ENCODE data around the gene PITPNM3. TPM values are rescaled to one million over a fixed set of nuclear protein-coding genes. Genes with fewer than 3 reads are reported as not detected.

The PITPNM3 gene
- total and polyA plus RNA-seq, 2 donors (not counting 1 experiment from before 2014, with no cell fraction given) = 0.99 to 1.1 TPM

DNA sequence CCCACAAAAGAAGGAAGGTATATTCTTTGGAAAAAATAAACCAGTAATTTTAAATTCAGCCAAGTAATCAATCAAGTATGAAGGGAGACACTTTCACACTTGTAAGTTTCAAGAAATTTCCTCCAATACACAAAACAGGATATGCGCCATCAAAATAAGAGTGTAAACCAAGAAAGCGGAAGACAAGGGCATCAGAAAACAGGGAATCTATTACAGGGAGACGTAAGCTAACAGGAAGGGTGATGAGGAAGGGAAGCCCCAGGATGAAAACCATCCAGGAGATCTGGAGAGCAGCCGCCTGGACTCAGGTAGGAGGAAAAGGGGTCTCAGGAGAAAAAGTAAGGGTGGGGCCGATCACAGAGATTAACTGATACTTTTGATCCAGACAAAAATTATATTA is 31.8 kb upstream of the PITPNM3 start:
- Histone ChIP-seq H3K79me2 (ENCODE audit: control insufficient read depth, insufficient read depth, low read length) (no peaks in the 10 kb centered on the region), H3K4me3 (replicated peaks in 1 of 4; ENCODE audit: control extremely low read depth in 1 of 4, insufficient read depth in 1 of 4, low read depth in 3 of 4, low read length in 4 of 4) (no peak overlapping the region), H3K27ac (ENCODE audit: insufficient read depth, low read length) (no peak overlapping the region), H3K27me3 (ENCODE audit: control insufficient read depth, insufficient read depth, low read length) (no peaks in the 10 kb centered on the region), H3K9me3 (ENCODE audit: control insufficient read depth, insufficient read depth, low read depth, low read length) (no peaks in the 10 kb centered on the region), H3K4me1 (ENCODE audit: control insufficient read depth, extremely low read depth, insufficient read depth, low read length) (peaks cover 10% of the 10 kb centered on the region), H3K36me3 (ENCODE audit: control insufficient read depth, insufficient read depth, low read length) (peaks cover 6% of the 10 kb centered on the region), H3K9ac (ENCODE audit: insufficient read depth, low read length) (no peak overlapping the region), H3K4me2 (ENCODE audit: extremely low read depth, insufficient read depth, low read length) (no peak overlapping the region), H2AFZ (ENCODE audit: low read length) (no peak overlapping the region), H4K20me1 (ENCODE audit: control insufficient read depth, extremely low read depth, insufficient read depth, low read length) (no peaks in the 10 kb centered on the region)
- DNase-seq (ENCODE audit: low read depth in 2 of 2) = no peak
- no peak for TF ChIP-seq EZH2 (IDR thresholded peaks at IDR 0.05; ENCODE audit: low read length, missing control alignments)
- TF ChIP-seq, protein P1, sequence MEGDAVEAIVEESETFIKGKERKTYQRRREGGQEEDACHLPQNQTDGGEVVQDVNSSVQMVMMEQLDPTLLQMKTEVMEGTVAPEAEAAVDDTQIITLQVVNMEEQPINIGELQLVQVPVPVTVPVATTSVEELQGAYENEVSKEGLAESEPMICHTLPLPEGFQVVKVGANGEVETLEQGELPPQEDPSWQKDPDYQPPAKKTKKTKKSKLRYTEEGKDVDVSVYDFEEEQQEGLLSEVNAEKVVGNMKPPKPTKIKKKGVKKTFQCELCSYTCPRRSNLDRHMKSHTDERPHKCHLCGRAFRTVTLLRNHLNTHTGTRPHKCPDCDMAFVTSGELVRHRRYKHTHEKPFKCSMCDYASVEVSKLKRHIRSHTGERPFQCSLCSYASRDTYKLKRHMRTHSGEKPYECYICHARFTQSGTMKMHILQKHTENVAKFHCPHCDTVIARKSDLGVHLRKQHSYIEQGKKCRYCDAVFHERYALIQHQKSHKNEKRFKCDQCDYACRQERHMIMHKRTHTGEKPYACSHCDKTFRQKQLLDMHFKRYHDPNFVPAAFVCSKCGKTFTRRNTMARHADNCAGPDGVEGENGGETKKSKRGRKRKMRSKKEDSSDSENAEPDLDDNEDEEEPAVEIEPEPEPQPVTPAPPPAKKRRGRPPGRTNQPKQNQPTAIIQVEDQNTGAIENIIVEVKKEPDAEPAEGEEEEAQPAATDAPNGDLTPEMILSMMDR (conservative IDR thresholded peaks at IDR 0.05 in 1 of 2, IDR thresholded peaks at IDR 0.05 in 1 of 2; ENCODE audit: low read depth in 1 of 2, low read length in 2 of 2) = no peak

DNA sequence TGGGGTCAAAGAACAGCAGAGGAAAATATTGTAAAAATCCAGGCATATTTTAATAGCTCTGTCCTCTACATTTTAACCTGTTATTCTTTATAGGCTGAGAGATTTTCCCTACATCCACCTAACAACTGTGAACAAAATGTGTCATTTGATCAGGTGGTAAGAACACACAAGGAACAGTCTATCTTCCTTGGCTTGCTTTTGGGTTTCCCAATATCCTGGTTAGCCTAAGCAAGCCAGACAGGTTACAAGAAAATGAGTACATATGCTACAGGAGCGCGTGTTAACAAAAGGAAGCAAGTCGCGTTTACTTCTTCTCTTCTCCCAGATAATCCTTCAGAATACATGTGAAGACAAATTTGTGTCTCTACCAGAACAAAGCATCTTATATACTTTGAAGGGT is 31.0 kb upstream of the PITPNM3 start:
- H3K9me3 ChIP-seq (ENCODE audit: control insufficient read depth, insufficient read depth, low read depth, low read length) = no peaks in the 10 kb centered on the region
- no peak overlapping the region for H2AFZ ChIP-seq (ENCODE audit: low read length)
- H4K20me1 ChIP-seq (ENCODE audit: control insufficient read depth, extremely low read depth, insufficient read depth, low read length) = no peaks in the 10 kb centered on the region
- H3K27me3 ChIP-seq (ENCODE audit: control insufficient read depth, insufficient read depth, low read length) = no peaks in the 10 kb centered on the region
- H3K36me3 ChIP-seq (ENCODE audit: control insufficient read depth, insufficient read depth, low read length) = peaks cover 6% of the 10 kb centered on the region
- no peak overlapping the region for H3K4me2 ChIP-seq (ENCODE audit: extremely low read depth, insufficient read depth, low read length)
- DNase-seq (ENCODE audit: low read depth in 2 of 2) = no peak
- TF ChIP-seq EZH2 (IDR thresholded peaks at IDR 0.05; ENCODE audit: low read length, missing control alignments) = no peak
- TF ChIP-seq, protein P1 (conservative IDR thresholded peaks at IDR 0.05 in 1 of 2, IDR thresholded peaks at IDR 0.05 in 1 of 2; ENCODE audit: low read depth in 1 of 2, low read length in 2 of 2) = no peak
- no peak overlapping the region for H3K4me3 ChIP-seq (replicated peaks in 1 of 4; ENCODE audit: control extremely low read depth in 1 of 4, insufficient read depth in 1 of 4, low read depth in 3 of 4, low read length in 4 of 4)
- H3K27ac ChIP-seq (ENCODE audit: insufficient read depth, low read length) = no peak overlapping the region
- H3K79me2 ChIP-seq (ENCODE audit: control insufficient read depth, insufficient read depth, low read length) = no peaks in the 10 kb centered on the region
- H3K4me1 ChIP-seq (ENCODE audit: control insufficient read depth, extremely low read depth, insufficient read depth, low read length) = peaks cover 10% of the 10 kb centered on the region
- H3K9ac ChIP-seq (ENCODE audit: insufficient read depth, low read length) = no peak overlapping the region

DNA sequence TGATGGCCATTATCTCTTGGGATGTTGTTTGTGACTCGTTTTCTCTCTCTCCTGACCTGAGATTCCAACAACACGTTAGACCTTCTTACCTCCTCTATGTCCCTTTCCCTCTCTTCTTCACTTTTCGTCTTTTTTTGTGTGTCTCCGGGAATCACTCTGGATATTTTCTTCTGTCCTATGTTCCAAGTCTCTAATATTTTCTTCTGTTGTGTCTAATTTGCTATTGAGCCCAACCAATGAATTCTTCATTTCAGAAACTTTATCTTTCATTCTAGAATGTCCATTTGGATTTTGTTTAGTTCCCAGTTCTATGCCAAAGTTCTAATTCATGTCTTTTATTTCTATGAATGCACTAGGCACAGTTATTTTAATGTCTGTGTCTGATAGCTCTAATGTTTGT is 27.1 kb upstream of the PITPNM3 start:
- no peak overlapping the region for H3K4me3 ChIP-seq (replicated peaks in 1 of 4; ENCODE audit: control extremely low read depth in 1 of 4, insufficient read depth in 1 of 4, low read depth in 3 of 4, low read length in 4 of 4)
- H3K9ac ChIP-seq (ENCODE audit: insufficient read depth, low read length) = no peak overlapping the region
- no peak overlapping the region for H3K4me2 ChIP-seq (ENCODE audit: extremely low read depth, insufficient read depth, low read length)
- H3K27me3 ChIP-seq (ENCODE audit: control insufficient read depth, insufficient read depth, low read length) = no peaks in the 10 kb centered on the region
- peaks cover 2% of the 10 kb centered on the region for H3K36me3 ChIP-seq (ENCODE audit: control insufficient read depth, insufficient read depth, low read length)
- H2AFZ ChIP-seq (ENCODE audit: low read length) = no peak overlapping the region
- no peak for TF ChIP-seq EZH2 (IDR thresholded peaks at IDR 0.05; ENCODE audit: low read length, missing control alignments)
- TF ChIP-seq, protein P1 (conservative IDR thresholded peaks at IDR 0.05 in 1 of 2, IDR thresholded peaks at IDR 0.05 in 1 of 2; ENCODE audit: low read depth in 1 of 2, low read length in 2 of 2) = no peak
- no peaks in the 10 kb centered on the region for H4K20me1 ChIP-seq (ENCODE audit: control insufficient read depth, extremely low read depth, insufficient read depth, low read length)
- no peaks in the 10 kb centered on the region for H3K79me2 ChIP-seq (ENCODE audit: control insufficient read depth, insufficient read depth, low read length)
- no peak overlapping the region for H3K27ac ChIP-seq (ENCODE audit: insufficient read depth, low read length)
- no peaks in the 10 kb centered on the region for H3K4me1 ChIP-seq (ENCODE audit: control insufficient read depth, extremely low read depth, insufficient read depth, low read length)
- DNase-seq (ENCODE audit: low read depth in 2 of 2) = no peak
- no peaks in the 10 kb centered on the region for H3K9me3 ChIP-seq (ENCODE audit: control insufficient read depth, insufficient read depth, low read depth, low read length)

Measured in fibroblast of lung (primary cell).